BE2C (cell line): ENCODE measurements around the gene RIMBP2.

ENCODE experiments used
- DNase-seq: peaks from one replicate; pipeline ENCODE4 v3.0.0-alpha.2; 2020
- H3K27me3 ChIP-seq: fragments of 250-450 bp; sonication (Bioruptor Pico); 2 replicates; pipeline ENCODE4 v1.5.1; 2020; ENCODE audit warnings: mild to moderate bottlenecking
- H3K36me3 ChIP-seq: fragments of 250-450 bp; sonication (Bioruptor Pico); 2 replicates; pipeline ENCODE4 v1.5.1; 2020; ENCODE audit warnings: mild to moderate bottlenecking
- H3K4me1 ChIP-seq: fragments of 250-450 bp; sonication (Bioruptor Pico); 2 replicates; pipeline ENCODE4 v1.5.1; 2020
- H3K4me3 ChIP-seq: 2 replicates; pipeline ENCODE4 v1.5.1; 2011; ENCODE audit warnings: low read depth, low read length
- H3K9me3 ChIP-seq: fragments of 250-450 bp; sonication (Bioruptor Pico); 2 replicates; pipeline ENCODE4 v1.5.1; 2020
- TF ChIP-seq, protein P1 (sequence below): IDR thresholded peaks from 2 replicates; pipeline ENCODE4 v1.5.1; 2012; ENCODE audit warnings: mild to moderate bottlenecking, low read depth, low read length

The RIMBP2 gene

DNA sequence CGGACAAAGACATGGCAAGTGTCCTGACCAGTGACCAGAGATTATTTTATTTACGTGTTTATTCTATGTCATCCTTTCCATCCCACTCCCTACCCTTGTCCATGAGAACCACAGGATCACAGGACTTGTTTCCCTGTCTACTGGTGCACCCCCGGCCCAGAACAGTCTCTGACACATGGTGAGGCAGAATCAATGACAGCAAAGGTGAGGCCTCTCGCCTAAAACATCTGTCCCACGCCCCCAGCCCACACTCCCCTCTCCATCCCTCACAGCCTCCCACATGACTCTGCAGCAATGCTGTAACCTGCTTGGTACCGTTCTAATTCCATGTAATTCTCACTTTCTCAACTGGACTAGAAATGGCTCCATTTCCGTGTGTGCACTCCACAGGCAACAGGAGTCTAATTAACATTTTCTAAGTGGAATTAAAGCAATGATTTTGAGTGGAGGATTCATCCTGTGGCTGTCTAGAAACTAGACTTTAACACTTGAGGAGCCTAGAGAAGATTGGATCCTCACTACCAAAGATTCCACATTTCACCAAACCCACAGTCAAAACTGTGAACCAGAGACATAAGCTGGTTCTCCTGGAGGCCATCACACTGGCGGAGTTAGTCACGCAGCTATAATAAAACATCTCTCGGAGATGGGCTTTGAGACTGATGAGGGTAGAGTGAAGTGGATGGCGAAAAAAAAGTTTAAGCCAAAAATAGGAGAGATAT is 228.3 kb downstream of the RIMBP2 start:
- DNase-seq, result no peak
- Histone ChIP-seq H3K36me3 (peaks cover 35% of the 10 kb centered on the region), H3K4me1 (peaks cover 15% of the 10 kb centered on the region), H3K27me3 (no peaks in the 10 kb centered on the region), H3K4me3 (no peak overlapping the region), H3K9me3 (no peaks in the 10 kb centered on the region)
- TF ChIP-seq, protein P1, sequence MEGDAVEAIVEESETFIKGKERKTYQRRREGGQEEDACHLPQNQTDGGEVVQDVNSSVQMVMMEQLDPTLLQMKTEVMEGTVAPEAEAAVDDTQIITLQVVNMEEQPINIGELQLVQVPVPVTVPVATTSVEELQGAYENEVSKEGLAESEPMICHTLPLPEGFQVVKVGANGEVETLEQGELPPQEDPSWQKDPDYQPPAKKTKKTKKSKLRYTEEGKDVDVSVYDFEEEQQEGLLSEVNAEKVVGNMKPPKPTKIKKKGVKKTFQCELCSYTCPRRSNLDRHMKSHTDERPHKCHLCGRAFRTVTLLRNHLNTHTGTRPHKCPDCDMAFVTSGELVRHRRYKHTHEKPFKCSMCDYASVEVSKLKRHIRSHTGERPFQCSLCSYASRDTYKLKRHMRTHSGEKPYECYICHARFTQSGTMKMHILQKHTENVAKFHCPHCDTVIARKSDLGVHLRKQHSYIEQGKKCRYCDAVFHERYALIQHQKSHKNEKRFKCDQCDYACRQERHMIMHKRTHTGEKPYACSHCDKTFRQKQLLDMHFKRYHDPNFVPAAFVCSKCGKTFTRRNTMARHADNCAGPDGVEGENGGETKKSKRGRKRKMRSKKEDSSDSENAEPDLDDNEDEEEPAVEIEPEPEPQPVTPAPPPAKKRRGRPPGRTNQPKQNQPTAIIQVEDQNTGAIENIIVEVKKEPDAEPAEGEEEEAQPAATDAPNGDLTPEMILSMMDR, result no peak

DNA sequence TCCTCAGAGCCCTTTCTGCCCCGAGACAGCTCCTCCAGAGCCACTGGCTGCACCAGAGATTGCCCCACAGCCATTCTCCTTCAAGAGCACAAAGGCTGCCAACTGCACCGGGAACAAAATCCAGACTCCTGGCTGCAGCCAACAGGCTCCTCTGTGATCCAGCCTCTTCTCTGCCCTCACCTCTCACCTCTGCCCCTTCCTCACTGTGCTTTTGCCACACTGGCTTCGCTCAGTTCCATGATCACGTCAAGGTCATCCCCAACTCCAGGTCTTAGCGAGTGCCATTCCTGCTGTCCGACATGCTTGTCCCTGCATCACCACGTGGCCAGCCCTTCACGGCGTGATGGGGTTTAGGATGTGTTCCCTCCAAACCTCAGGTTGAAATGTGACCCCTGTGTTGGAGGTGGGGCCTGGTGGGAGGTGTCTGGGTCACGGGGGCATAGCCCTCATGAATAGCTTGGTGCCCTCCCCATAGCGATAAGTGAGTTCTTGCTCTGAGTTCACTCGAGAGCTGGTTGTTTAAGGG is 229.1 kb downstream of the RIMBP2 start:
- DNase-seq, result no peak
- TF ChIP-seq, protein P1, result no peak
- Histone ChIP-seq H3K27me3 (no peaks in the 10 kb centered on the region), H3K4me3 (no peak overlapping the region), H3K4me1 (peaks cover 13% of the 10 kb centered on the region), H3K9me3 (no peaks in the 10 kb centered on the region), H3K36me3 (peaks cover 39% of the 10 kb centered on the region)

DNA sequence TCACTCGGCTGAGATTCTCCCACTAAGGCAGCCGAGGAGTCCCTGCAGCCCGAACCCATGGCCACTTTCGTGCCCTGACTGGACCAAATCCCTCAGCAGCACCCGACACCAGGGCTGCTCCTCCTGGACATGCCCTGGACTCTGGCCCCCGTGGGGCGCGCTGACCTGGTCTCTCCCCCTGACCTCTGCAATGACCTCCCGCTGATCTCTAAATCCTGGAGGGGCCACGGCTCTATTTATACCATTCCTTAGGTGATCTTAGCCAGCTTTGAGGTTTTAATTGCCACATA is 230.0 kb downstream of the RIMBP2 start:
- Histone ChIP-seq H3K4me3 (no peak overlapping the region), H3K4me1 (peaks cover 13% of the 10 kb centered on the region), H3K27me3 (no peaks in the 10 kb centered on the region), H3K9me3 (no peaks in the 10 kb centered on the region), H3K36me3 (peaks cover 36% of the 10 kb centered on the region)
- TF ChIP-seq, protein P1, result no peak
- DNase-seq, result no peak

DNA sequence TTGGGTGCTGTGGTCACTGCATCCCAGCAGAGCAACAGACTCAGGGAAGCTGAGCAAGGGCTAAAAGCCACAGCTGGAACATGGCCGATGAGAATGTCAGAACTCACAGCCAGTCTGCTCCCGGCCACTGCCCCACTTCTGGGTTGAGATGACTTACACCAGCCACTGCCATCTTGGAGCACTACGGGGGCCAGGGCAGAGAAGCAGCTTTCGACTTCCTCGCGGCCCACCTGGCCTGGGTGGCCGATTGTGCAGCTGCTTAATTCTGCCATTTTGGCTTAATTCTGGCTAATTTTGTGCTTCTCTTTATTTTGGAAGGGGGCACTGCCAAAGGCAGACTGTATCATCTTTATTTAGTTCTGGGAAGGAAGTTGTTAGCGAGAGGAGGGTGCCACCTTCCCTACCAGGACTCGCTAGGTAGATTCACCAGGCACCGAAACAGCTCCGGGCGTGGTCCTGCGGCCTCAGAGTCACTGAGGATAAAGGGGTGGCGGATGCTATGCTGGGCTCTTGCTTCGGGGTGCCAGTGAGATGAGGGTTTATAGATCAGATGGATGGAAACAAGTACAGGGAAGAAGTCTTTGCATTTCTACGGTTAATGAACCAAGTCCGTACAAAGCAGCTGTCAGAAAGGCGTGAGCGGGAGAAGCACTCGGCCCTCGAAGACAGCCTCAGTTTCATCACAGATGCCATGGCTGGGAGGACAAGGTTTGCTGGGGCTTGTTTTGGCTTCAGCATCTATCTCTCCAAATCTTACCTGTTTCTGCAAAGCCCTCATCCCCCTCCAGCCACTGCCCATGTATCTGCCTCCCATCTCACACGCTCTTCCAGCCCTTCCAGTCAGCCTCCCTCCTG is 230.6 kb downstream of the RIMBP2 start:
- peaks cover 13% of the 10 kb centered on the region for H3K4me1 ChIP-seq
- no peaks in the 10 kb centered on the region for H3K9me3 ChIP-seq
- TF ChIP-seq, protein P1, result no peak
- no peaks in the 10 kb centered on the region for H3K27me3 ChIP-seq
- peaks cover 30% of the 10 kb centered on the region for H3K36me3 ChIP-seq
- no peak for DNase-seq
- H3K4me3 ChIP-seq, result no peak overlapping the region

DNA sequence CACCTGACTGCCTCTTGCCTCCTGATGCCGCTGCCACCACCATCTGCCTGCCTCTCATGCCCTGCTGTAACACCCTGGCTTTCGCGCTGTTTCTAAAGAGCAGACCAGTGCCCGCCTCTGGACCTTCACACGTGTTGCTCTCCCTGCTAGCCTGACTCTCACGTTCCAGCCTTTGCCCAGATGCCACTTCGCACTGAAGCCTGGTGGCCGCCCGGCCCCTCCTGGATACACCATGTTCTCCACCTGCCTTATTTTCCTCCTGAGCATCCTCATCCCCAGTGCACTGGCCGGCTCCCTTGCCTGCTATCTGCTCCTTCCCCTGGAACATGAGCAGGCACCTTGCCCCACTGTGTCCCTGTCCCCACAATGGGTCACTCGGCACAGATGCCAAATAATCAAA is 231.9 kb downstream of the RIMBP2 start:
- Histone ChIP-seq H3K4me1 (peaks cover 13% of the 10 kb centered on the region), H3K27me3 (no peaks in the 10 kb centered on the region), H3K9me3 (no peaks in the 10 kb centered on the region), H3K36me3 (peaks cover 22% of the 10 kb centered on the region), H3K4me3 (peak overlapping the region; percentile 11; the same call in 1 of the 2 replicates)
- peak; percentile 59 for DNase-seq
- TF ChIP-seq, protein P1, result no peak
